Activated CD4-positive, alpha-beta T cell treated with anti-CD3 and anti-CD28 coated beads, Interleukin-2, amount 10 ng/mL, durations not matched to agents 7 days and 5 days (primary cell): Measurements from ENCODE around the gene EMC10. TPM values are rescaled to one million over a fixed set of nuclear protein-coding genes. Genes with fewer than 3 reads are reported as not detected.

Source experiments
- CTCF ChIA-PET: fragments of 350-600 bp; sonication (Branson Sonifier 250); formaldehyde crosslinking; loops from one replicate; lab custom pipeline; 2021; ENCODE audit warnings: antibody characterized with exemption; lab: Charles Lee
- POLR2A ChIA-PET: fragments of 350-600 bp; sonication (Branson Sonifier 250); formaldehyde crosslinking; loops from one replicate; lab custom pipeline; 2021; ENCODE audit warnings: antibody characterized with exemption; lab: Charles Lee
- DNase-seq: peaks from one replicate; pipeline ENCODE4 v3.0.0-alpha.2; 2020
- H3K27ac Mint-ChIP-seq: one replicate; pipeline ENCODE4 v1.8.0; 2021; ENCODE audit warnings: mild to moderate bottlenecking, moderate library complexity, mixed read lengths
- H3K27me3 Mint-ChIP-seq: one replicate; pipeline ENCODE4 v1.8.0; 2021; ENCODE audit warnings: mixed read lengths
- H3K36me3 Mint-ChIP-seq: one replicate; pipeline ENCODE4 v1.8.0; 2021; ENCODE audit warnings: low read depth, mixed read lengths
- H3K4me1 Mint-ChIP-seq: one replicate; pipeline ENCODE4 v1.8.0; 2021; ENCODE audit warnings: mixed read lengths
- H3K4me3 Mint-ChIP-seq: one replicate; pipeline ENCODE4 v1.8.0; 2021; ENCODE audit warnings: mild to moderate bottlenecking, moderate library complexity, mixed read lengths
- H3K9me3 Mint-ChIP-seq: one replicate; pipeline ENCODE4 v1.8.0; 2021; ENCODE audit warnings: mixed read lengths
- total RNA-seq, 2 experiments: library from RNA; stranded (reverse); gene quantifications; one replicate each; pipeline ENCODE4 v1.2.3, GENCODE V29; 2021

The EMC10 gene
- 10 to 100 TPM; 57.8 to 64.9 TPM for total RNA-seq

DNA sequence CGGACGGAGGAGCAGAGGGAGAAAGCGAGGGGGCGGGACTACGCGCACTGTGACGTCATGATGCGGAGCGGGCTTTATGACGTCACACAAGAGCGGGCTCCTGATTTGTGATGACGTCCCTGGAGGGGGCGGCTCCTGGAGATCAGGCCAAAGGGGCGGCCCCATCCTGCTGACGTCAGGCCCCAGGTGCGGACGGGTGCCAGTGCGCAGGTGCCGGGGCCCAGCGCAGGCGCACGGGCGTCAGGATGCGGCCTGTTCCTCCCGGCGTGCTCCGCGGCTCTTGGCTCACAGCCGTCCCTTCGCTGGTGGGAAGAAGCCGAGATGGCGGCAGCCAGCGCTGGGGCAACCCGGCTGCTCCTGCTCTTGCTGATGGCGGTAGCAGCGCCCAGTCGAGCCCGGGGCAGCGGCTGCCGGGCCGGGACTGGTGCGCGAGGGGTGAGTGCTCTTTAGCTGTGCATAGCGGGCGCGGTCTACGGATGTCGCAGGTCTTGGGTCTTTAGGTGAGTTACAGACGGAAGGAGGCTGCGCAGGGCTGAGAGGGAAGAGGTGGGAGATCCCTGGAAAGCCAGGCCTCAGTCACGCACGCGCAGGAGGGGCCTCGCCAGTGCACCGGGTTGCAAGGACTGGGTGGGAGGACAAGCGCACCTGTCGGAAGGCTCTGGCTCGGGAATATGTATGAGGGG lies at the start of gene EMC10, which contains the start of gene GARIN5A:
TSS of gene EMC10 (plus strand) at position 284 of the 683 bp plus-strand sequence. CDS start at position 322, 38 bp downstream.
TSS of gene GARIN5A (minus strand) at position 625 of the 683 bp plus-strand sequence. CDS start at position 165, 460 bp downstream.
- Mint-ChIP-seq H3K27me3 (peaks cover 2% of the 10 kb centered on the region), H3K4me1 (peaks cover 18% of the 10 kb centered on the region), H3K4me3 (peak within 1 kb of the TSS; percentile 99), H3K27ac (peak within 1 kb of the TSS; percentile 96), H3K36me3 (peaks cover 23% of the 10 kb centered on the region), H3K9me3 (no peaks in the 10 kb centered on the region)
- POLR2A ChIA-PET, result no interaction called here
- DNase-seq, result peak; percentile 94
- CTCF ChIA-PET, result interaction anchor here (1.5 kb wide), 1 partner anchor 119 kb away, joined by 4 read pairs; no protein-coding TSS in a partner anchor

DNA sequence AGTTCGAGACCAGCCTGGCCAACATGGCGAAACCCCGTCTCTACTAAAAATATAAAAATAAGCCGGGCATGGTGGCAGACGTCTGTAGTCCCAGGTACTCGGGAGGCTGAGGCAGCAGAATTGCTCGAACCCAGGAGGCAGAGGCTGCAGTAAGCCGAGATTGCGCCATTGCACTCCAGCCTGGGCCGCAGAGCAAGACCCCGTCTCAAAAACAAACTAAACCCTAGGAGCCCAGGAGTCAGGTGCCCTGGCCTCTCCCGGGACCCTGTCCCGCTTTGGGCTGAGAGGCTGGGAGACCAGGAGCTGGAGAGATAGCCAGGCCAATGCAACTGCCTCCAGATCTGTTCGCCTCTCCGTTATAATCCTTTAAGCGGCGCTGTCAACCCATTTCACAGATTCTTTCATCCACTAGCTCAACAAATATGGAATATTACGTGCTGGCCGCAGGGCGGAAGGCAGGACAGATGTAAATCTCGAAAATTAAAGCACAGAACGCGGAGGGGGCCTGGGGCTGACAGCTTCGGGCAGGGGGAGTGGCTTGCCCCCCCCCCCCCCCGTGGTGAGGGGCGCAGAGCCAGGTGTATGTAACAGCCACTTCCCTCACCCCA lies 48.9 kb upstream of the EMC10 start:
- CTCF ChIA-PET, result interaction anchor here (1.9 kb wide), 1 partner anchor 70 kb away, joined by 5 read pairs; no protein-coding TSS in a partner anchor
- no peak for DNase-seq
- Mint-ChIP-seq H3K27me3 (peaks cover 11% of the 10 kb centered on the region), H3K9me3 (no peaks in the 10 kb centered on the region), H3K4me3 (no peak overlapping the region), H3K27ac (no peak overlapping the region), H3K36me3 (no peaks in the 10 kb centered on the region), H3K4me1 (peaks cover 11% of the 10 kb centered on the region)
- POLR2A ChIA-PET, result no interaction called here

DNA sequence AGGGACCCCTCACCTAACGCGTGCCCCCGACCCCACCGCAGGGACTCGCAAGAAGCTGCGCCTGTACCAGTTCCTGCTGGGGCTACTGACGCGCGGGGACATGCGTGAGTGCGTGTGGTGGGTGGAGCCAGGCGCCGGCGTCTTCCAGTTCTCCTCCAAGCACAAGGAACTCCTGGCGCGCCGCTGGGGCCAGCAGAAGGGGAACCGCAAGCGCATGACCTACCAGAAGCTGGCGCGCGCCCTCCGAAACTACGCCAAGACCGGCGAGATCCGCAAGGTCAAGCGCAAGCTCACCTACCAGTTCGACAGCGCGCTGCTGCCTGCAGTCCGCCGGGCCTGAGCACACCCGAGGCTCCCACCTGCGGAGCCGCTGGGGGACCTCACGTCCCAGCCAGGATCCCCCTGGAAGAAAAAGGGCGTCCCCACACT lies 48.3 kb upstream of the EMC10 start:
- Mint-ChIP-seq H3K4me3 (peak overlapping the region; percentile 34), H3K4me1 (peaks cover 13% of the 10 kb centered on the region), H3K9me3 (no peaks in the 10 kb centered on the region), H3K27ac (no peak overlapping the region), H3K36me3 (no peaks in the 10 kb centered on the region), H3K27me3 (peaks cover 15% of the 10 kb centered on the region)
- ChIA-PET CTCF (interaction anchor here (1.9 kb wide), 1 partner anchor 71 kb away, joined by 5 read pairs; no protein-coding TSS in a partner anchor), POLR2A (no interaction called here)
- DNase-seq, result peak; percentile 47

DNA sequence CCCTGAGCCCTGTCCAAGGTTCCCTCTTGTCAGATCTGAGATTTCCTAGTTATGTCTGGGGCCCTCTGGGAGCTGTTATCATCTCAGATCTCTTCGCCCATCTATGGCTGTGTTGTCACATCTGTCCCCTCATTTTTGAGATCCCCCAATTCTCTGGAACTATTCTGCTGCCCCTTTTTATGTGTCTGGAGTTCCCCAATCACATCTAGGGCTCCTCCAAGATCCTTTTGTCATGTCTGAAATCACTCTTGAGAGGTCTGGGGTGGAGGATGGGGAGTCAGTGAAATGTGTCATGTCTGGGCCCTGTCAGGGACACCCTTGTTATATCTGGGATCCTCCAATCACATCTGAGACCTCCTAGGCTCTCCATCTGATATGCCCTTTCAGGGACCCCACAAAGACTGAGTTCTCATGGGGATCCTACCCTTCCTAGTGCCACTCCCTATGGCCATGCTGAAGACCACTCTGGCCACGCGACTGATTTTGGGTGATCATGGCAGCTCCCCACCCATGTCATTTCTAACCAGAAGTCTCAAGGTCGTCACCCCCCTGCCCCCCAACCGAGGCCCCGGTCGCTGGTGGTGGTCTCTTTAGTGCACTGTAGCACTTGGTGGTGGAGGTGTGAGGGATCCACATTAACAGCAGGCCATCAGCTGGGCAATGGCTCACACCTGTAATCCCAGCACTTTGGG lies 47.4 kb upstream of the EMC10 start:
- Mint-ChIP-seq H3K4me3 (no peak overlapping the region), H3K27me3 (peaks cover 18% of the 10 kb centered on the region), H3K36me3 (no peaks in the 10 kb centered on the region), H3K4me1 (peaks cover 13% of the 10 kb centered on the region), H3K9me3 (no peaks in the 10 kb centered on the region), H3K27ac (peak overlapping the region; percentile 43)
- ChIA-PET POLR2A (interaction anchor here (0.6 to 0.7 kb wide), 2 partner anchors 37 to 1086 kb away, joined by 3 to 7 read pairs; no protein-coding TSS in a partner anchor), CTCF (interaction anchor here (1.5 to 1.9 kb wide), 2 partner anchors 13 to 72 kb away, joined by 4 to 5 read pairs; no protein-coding TSS in a partner anchor)
- no peak for DNase-seq

DNA sequence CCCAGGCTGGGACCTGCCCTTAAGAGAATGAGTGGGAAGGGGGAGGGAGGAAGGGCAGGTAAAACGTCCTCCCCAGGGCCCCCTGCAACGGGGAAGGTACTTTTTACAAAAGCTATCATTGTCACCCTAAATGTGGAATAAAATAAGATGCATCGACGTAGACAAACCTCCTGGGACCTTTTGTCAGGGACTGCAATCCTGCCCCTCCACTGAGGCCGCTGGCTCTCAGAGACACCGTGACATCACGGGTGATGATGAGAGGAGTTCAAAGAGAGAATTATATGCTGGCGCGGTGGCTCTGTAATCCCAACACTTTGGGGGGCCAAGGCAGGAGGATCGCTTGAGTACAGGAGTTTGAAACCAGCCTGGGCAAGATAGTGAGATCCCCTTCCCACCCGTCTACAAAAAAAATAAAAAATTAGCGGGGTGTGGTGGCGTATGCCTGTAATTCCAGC lies 45.4 kb upstream of the EMC10 start:
- H3K4me1 Mint-ChIP-seq, result peaks cover 13% of the 10 kb centered on the region
- no peak for DNase-seq
- H3K27me3 Mint-ChIP-seq, result peaks cover 21% of the 10 kb centered on the region
- H3K9me3 Mint-ChIP-seq, result no peaks in the 10 kb centered on the region
- H3K27ac Mint-ChIP-seq, result peak overlapping the region; percentile 76
- H3K4me3 Mint-ChIP-seq, result peak overlapping the region; percentile 83
- H3K36me3 Mint-ChIP-seq, result no peaks in the 10 kb centered on the region
- ChIA-PET CTCF (interaction anchor here (0.9 to 1.3 kb wide), 2 partner anchors 16 to 74 kb away, joined by 4 read pairs; no protein-coding TSS in a partner anchor), POLR2A (no interaction called here)

DNA sequence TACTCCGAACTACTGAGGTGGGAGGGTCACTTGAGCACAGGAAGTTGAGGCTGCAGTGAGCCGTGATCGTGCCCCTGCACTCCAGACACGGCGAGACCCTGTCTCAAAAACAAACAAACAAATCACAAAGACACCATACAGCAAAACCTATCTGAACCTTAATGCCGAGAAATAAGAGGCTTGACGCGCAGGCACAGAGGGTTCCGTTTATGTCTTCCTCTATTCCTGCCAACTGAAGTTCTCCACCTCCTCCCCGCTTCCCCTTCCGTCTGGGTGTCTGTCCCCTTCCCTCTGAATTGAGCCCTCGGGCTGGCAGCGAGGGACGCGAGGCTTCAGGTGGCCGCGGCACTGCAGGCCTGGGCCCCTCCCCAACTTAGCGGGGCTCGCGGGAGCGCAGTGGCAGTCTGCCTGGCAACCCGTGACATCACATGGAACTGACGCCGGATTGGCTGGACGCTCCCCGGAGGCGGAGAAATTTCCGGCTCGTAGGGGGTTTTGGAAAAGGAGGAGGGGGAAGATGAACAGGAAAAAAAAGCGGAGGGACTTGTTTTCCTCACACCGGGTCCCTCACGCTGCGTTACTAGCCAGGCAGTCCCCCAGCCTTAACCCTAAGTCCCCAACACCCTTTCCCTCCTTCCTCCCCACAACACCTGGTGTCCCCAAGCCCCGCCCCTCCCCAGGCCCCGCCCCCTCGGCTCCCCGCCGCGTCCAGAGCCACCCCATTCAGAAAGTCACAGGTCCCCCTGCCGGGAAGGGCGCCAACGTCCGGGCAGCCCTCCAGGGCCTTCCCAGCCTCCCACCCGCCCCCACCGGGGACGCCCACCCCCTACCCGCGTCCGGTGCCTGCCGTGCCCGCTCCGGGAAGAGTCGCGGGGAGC lies 44.7 kb upstream of the EMC10 start:
- Mint-ChIP-seq H3K27ac (peak overlapping the region; percentile 94), H3K9me3 (no peaks in the 10 kb centered on the region), H3K36me3 (no peaks in the 10 kb centered on the region), H3K4me3 (peak overlapping the region; percentile 83), H3K27me3 (peaks cover 21% of the 10 kb centered on the region), H3K4me1 (peaks cover 13% of the 10 kb centered on the region)
- CTCF ChIA-PET, result interaction anchor here (0.9 to 1.3 kb wide), 3 partner anchors 16 to 96 kb away, joined by 3 to 4 read pairs (median 4); no protein-coding TSS in a partner anchor
- DNase-seq, result peak; percentile 86
- POLR2A ChIA-PET, result no interaction called here

DNA sequence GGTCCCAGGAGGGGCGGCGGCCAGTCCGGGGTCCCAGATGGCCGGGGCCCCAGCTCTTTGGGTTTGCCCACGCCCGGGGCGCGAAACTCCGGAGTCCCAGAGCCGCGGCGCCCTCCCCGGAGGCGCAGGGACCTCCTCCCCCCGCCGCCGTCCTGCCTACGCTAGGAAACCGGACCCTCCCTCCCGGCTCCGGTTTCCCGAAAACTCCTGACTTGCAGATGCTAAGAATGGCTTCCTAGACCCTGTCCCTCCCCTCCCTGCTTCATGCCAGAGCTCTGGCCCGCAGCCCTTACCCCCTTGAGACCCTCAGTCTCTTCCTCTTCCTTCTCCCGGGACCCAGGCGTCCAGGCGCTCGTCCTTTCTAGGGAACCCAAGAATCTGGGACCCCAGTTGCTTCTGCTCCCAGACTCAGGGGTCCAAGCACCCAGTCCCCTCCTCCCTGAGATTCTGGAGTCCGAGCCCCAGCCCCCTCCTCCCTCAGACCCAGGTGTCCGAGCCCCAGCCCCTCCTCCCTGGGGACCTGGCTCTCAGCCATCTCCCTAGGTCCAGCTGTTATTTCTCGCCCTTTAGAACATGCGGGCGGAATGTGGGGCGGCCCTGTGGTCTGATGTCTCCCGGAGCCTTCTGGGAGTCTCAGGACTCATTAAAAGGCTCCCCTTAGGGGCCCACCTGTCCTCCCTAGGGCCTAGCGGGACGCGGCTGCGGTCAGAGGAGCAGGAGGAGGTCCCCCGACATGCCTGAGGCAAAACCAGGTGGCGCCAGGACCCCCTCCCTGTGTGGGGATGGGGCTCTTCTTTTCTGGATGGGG lies 43.9 kb upstream of the EMC10 start, which contains the start of gene MYBPC2:
TSS of gene MYBPC2 (plus strand) at position 672 of the 808 bp plus-strand sequence. CDS start at position 734, 62 bp downstream.
- peaks cover 21% of the 10 kb centered on the region for H3K27me3 Mint-ChIP-seq
- H3K27ac Mint-ChIP-seq, result peak within 1 kb of the TSS; percentile 94
- ChIA-PET CTCF (interaction anchor here (0.5 to 1.0 kb wide), 2 partner anchors 96 to 124 kb away, joined by 3 read pairs; no protein-coding TSS in a partner anchor), POLR2A (no interaction called here)
- no peaks in the 10 kb centered on the region for H3K9me3 Mint-ChIP-seq
- no peaks in the 10 kb centered on the region for H3K36me3 Mint-ChIP-seq
- H3K4me3 Mint-ChIP-seq, result peak within 1 kb of the TSS; percentile 83
- H3K4me1 Mint-ChIP-seq, result peaks cover 13% of the 10 kb centered on the region
- no peak for DNase-seq

DNA sequence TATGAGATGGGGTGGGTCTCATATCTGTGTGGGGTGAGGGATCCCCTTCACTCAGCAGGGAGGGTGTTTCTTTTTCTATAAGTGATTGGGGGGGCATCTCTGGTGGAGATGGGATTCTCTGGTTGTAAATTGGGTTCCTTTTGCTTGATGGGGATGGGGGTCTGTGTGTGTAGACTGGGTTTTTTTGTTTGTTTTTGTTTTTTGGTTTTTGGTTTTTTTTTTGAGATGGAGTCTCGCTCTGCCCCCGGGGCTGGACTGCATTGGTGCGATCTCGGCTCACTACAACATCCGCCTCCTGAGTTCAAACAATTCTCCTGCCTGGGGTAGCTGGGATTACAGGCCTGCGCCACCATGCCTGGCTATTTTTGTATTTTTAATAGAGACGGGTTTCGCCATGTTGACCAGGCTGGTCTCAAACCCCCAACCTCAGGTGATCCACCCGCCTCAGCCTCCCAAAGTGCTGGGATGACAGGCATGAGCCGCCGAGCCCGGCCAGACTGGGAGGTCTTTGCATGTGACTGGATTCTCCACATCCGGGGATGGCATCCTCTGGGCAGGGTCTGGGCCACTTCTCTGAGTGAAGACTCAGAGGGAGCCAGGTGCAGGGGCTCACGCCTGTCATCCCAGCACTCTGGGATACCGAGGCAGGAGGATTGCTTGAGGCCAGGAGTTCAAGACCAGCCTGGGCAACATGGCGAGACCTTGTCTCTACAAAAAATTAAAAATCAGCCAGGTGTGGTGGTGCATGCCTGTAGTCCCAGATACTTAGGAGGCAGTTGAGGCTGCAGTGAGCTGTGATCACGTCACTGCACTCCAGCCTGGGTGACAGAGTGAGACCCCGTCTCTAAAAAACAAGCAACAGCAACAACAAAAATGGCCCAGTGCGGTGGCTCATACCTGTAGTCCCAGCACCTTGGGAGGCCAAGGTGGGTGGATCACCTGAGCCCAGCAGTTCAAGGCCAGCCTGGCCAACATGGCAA lies 42.8 kb upstream of the EMC10 start:
- Mint-ChIP-seq H3K27ac (peak overlapping the region; percentile 46), H3K4me3 (peak overlapping the region; percentile 55), H3K36me3 (no peaks in the 10 kb centered on the region), H3K4me1 (peaks cover 13% of the 10 kb centered on the region), H3K27me3 (peaks cover 25% of the 10 kb centered on the region), H3K9me3 (no peaks in the 10 kb centered on the region)
- DNase-seq, result no peak
- ChIA-PET POLR2A (no interaction called here), CTCF (no interaction called here)

DNA sequence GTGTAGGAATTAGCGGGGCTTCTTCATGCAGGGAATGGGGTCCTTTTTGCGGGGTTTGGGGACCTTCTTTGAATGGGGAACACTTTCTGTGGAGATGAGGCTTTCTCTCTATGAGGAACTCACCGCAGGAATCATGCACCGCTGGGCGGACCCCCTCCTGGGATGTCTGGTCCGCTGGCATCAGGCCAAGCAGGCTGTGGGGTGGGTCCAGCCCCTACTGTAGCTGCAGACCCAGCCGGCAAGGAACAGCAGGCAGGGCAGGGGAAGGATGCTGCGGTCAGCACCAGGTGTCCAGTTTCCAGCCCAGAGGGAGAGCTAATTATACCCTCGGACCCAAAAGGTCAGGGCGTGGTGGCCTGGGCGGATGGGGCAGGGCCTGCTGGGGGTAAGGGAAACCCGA lies 41.8 kb upstream of the EMC10 start:
- ChIA-PET POLR2A (no interaction called here), CTCF (no interaction called here)
- Mint-ChIP-seq H3K4me1 (peaks cover 13% of the 10 kb centered on the region), H3K27me3 (peaks cover 23% of the 10 kb centered on the region), H3K9me3 (no peaks in the 10 kb centered on the region), H3K4me3 (no peak overlapping the region), H3K36me3 (no peaks in the 10 kb centered on the region), H3K27ac (no peak overlapping the region)
- no peak for DNase-seq

DNA sequence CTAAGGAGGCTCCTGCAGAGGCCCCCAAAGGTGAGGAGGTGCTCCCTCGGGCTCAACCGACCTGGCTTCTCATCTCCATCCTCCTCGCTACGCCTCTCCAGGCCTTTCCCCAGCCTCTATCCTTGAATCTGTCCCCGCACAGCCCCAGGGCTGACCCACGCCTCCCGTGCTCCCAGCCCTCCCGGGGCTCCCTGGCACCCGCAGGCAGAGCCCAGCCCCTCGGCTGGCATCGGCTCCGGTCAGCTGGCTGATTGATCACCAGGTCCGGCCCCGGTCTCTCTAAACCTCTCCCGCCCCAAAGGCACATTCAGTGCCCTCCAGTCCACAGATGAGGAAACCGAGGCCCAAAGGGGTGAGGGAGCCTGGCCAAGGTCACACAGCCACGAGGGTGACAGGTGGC lies 41.1 kb upstream of the EMC10 start:
- peaks cover 13% of the 10 kb centered on the region for H3K4me1 Mint-ChIP-seq
- H3K9me3 Mint-ChIP-seq, result no peaks in the 10 kb centered on the region
- CTCF ChIA-PET, result interaction anchor here (1.1 kb wide), 1 partner anchor 20 kb away, joined by 3 read pairs; no protein-coding TSS in a partner anchor
- peaks cover 25% of the 10 kb centered on the region for H3K27me3 Mint-ChIP-seq
- no peak overlapping the region for H3K27ac Mint-ChIP-seq
- H3K4me3 Mint-ChIP-seq, result no peak overlapping the region
- no peak for DNase-seq
- POLR2A ChIA-PET, result no interaction called here
- no peaks in the 10 kb centered on the region for H3K36me3 Mint-ChIP-seq
